IMR-90 (cell line): ENCODE results near the gene ADGRF1. TPM values are rescaled to one million over a fixed set of nuclear protein-coding genes. Genes with fewer than 3 reads are reported as not detected.

Experiments used
- ATAC-seq: fragments of 200-7000 bp; cut with Tn5 transposase; 2 replicates; pipeline ENCODE4 v1.9.1; 2020; ENCODE audit warnings: low read depth, mild to moderate bottlenecking, moderate library complexity
- BruUV-seq: library from RNA; stranded (reverse); fragments of 400-500 nt; replicated peaks from 2 replicates; lab custom pipeline; 2021; lab: Mats Ljungman, UMichigan
- CTCF ChIA-PET: fragments of 300-600 bp; formaldehyde crosslinking; extraction: SDS; loops from one replicate; lab custom pipeline; 2021; ENCODE audit warnings: antibody characterized with exemption; lab: Yijun Ruan, JAX
- POLR2A ChIA-PET: fragments of 300-600 bp; sonication (Branson Sonifier 250); formaldehyde crosslinking; loops from one replicate; lab custom pipeline; 2022; ENCODE audit warnings: antibody characterized with exemption; ENCODE audit not compliant: unreplicated experiment; lab: Charles Lee
- DNase-seq: peaks from one replicate; pipeline ENCODE4 v3.0.0; 2013
- H2AFZ ChIP-seq: replicated peaks from 2 replicates; pipeline ENCODE3; 2013; ENCODE audit warnings: low read length, mild to moderate bottlenecking; ENCODE audit not compliant: poor library complexity
- H2AK5ac ChIP-seq: 2 replicates; pipeline ENCODE4 v1.6.1; 2013; ENCODE audit warnings: low read depth, low read length, inconsistent platforms
- H2AK9ac ChIP-seq: replicated peaks from 2 replicates; pipeline ENCODE3; 2013; ENCODE audit warnings: mild to moderate bottlenecking, low read depth, low read length, moderate library complexity; ENCODE audit not compliant: poor library complexity
- H2BK120ac ChIP-seq: 2 replicates; pipeline ENCODE4 v1.6.1; 2013; ENCODE audit warnings: low read depth, low read length, inconsistent platforms
- H2BK15ac ChIP-seq: 3 replicates; pipeline ENCODE4 v1.6.1; 2013; ENCODE audit warnings: low read depth, low read length, inconsistent platforms
- H2BK20ac ChIP-seq: 2 replicates; pipeline ENCODE4 v1.6.1; 2013; ENCODE audit warnings: low read depth, mild to moderate bottlenecking, inconsistent platforms, low read length, moderate library complexity
- H2BK5ac ChIP-seq: 2 replicates; pipeline ENCODE4 v1.6.1; 2013; ENCODE audit warnings: mild to moderate bottlenecking, low read depth, low read length, inconsistent platforms; ENCODE audit not compliant: poor library complexity, severe bottlenecking
- H3K14ac ChIP-seq: replicated peaks from 2 replicates; pipeline ENCODE4 v1.6.1; 2013; ENCODE audit warnings: low read depth, low read length, inconsistent platforms
- H3K18ac ChIP-seq: 2 replicates; pipeline ENCODE4 v1.6.1; 2013; ENCODE audit warnings: low read depth, low read length, control low read depth
- H3K23ac ChIP-seq: 2 replicates; pipeline ENCODE4 v1.6.1; 2013; ENCODE audit warnings: low read depth, low read length, inconsistent platforms
- H3K27ac ChIP-seq: 2 replicates; pipeline ENCODE4 v1.5.1; 2013; ENCODE audit warnings: mild to moderate bottlenecking, control low read depth, low read length; ENCODE audit not compliant: insufficient read depth
- H3K27me3 ChIP-seq: 2 replicates; pipeline ENCODE4 v1.6.1; 2013; ENCODE audit warnings: low read length; ENCODE audit not compliant: control insufficient read depth, insufficient read depth
- H3K36me3 ChIP-seq: 2 replicates; pipeline ENCODE4 v1.6.1; 2013; ENCODE audit warnings: low read length, mixed read lengths; ENCODE audit not compliant: control insufficient read depth, insufficient read depth
- H3K4ac ChIP-seq: 2 replicates; pipeline ENCODE4 v1.6.1; 2013; ENCODE audit warnings: low read depth, low read length, inconsistent platforms
- H3K4me1 ChIP-seq: 2 replicates; pipeline ENCODE4 v1.6.1; 2013; ENCODE audit warnings: low read length, mixed read lengths; ENCODE audit not compliant: control insufficient read depth, insufficient read depth
- H3K4me2 ChIP-seq: 2 replicates; pipeline ENCODE4 v1.6.1; 2013; ENCODE audit warnings: low read depth, mild to moderate bottlenecking, control low read depth, low read length, moderate library complexity
- H3K4me3 ChIP-seq: 2 replicates; pipeline ENCODE4 v1.5.1; 2013; ENCODE audit warnings: low read depth, mild to moderate bottlenecking, control low read depth, low read length, moderate library complexity; ENCODE audit not compliant: insufficient read depth
- H3K56ac ChIP-seq: 2 replicates; pipeline ENCODE4 v1.6.1; 2013; ENCODE audit warnings: low read length, inconsistent platforms; ENCODE audit not compliant: insufficient read depth; ENCODE audit errors: extremely low read depth
- H3K79me1 ChIP-seq, 2 experiments: 2 replicates each; pipeline ENCODE4 v1.6.1; 2013; ENCODE audit warnings: low read length in 2 of 2, inconsistent platforms in 1 of 2, low read depth in 1 of 2
- H3K9ac ChIP-seq: 2 replicates; pipeline ENCODE4 v1.6.1; 2013; ENCODE audit warnings: low read depth, low read length, control low read depth
- H3K9me1 ChIP-seq: 2 replicates; pipeline ENCODE4 v1.6.1; 2013; ENCODE audit warnings: low read length, inconsistent platforms; ENCODE audit not compliant: insufficient read depth
- H3K9me3 ChIP-seq: 2 replicates; pipeline ENCODE4 v1.6.1; 2013; ENCODE audit warnings: low read length; ENCODE audit not compliant: control insufficient read depth, insufficient read depth
- H4K20me1 ChIP-seq: 2 replicates; pipeline ENCODE4 v1.6.1; 2013; ENCODE audit warnings: low read length, inconsistent platforms; ENCODE audit not compliant: insufficient read depth
- H4K5ac ChIP-seq: 2 replicates; pipeline ENCODE4 v1.6.1; 2013; ENCODE audit warnings: mild to moderate bottlenecking, low read depth, low read length, control low read depth
- H4K8ac ChIP-seq, 2 experiments: 2 replicates each; pipeline ENCODE4 v1.6.1; 2013; ENCODE audit warnings: low read depth in 2 of 2, low read length in 2 of 2, control low read depth in 1 of 2, inconsistent platforms in 1 of 2
- H4K91ac ChIP-seq: 2 replicates; pipeline ENCODE4 v1.6.1; 2013; ENCODE audit warnings: low read depth, low read length, inconsistent platforms; ENCODE audit not compliant: insufficient read depth
- BHLHE40 ChIP-seq: fragments of 150-350 bp; IDR thresholded peaks from 2 replicates; pipeline ENCODE4 v1.6.1; 2016; ENCODE audit warnings: mild to moderate bottlenecking, low read depth, low read length
- CHD1 ChIP-seq: IDR thresholded peaks from 2 replicates; pipeline ENCODE4 v1.6.1; 2012; ENCODE audit warnings: low read depth, low read length, improper control_type of control experiment
- ELK1 ChIP-seq: fragments of 150-350 bp; IDR thresholded peaks from 2 replicates; pipeline ENCODE4 v1.6.1; 2016; ENCODE audit warnings: low read depth, mild to moderate bottlenecking, low read length, moderate library complexity, borderline replicate concordance
- FOS ChIP-seq: fragments of 150-350 bp; IDR thresholded peaks from 2 replicates; pipeline ENCODE4 v1.6.1; 2016; ENCODE audit warnings: low read depth, low read length
- NFE2L2 ChIP-seq: fragments of 150-350 bp; IDR thresholded peaks from 2 replicates; pipeline ENCODE4 v1.6.1; 2016; ENCODE audit warnings: low read depth, mild to moderate bottlenecking, low read length
- POLR2A ChIP-seq: IDR thresholded peaks from 2 replicates; pipeline ENCODE4 v1.6.1; 2012; ENCODE audit warnings: mild to moderate bottlenecking, low read depth, low read length
- RCOR1 ChIP-seq: IDR thresholded peaks from 2 replicates; pipeline ENCODE4 v1.6.1; 2012; ENCODE audit warnings: mild to moderate bottlenecking, low read length, improper control_type of control experiment; ENCODE audit not compliant: insufficient replicate concordance
- RFX5 ChIP-seq: IDR thresholded peaks from 2 replicates; pipeline ENCODE4 v1.8.0; 2012; ENCODE audit warnings: low read depth, mild to moderate bottlenecking, low read length, moderate library complexity
- SMC3 ChIP-seq: fragments of 150-350 bp; IDR thresholded peaks from 2 replicates; pipeline ENCODE4 v1.6.1; 2016; ENCODE audit warnings: low read depth, mild to moderate bottlenecking, antibody characterized with exemption, low read length, moderate library complexity
- WGBS, 2 experiments: methylation state at CpG; one replicate each; pipeline versions ENCODE4 v1.1.5 to v1.1.7; 2013; ENCODE audit warnings: missing lambda C conversion rate in 2 of 2; ENCODE audit not compliant: insufficient read length in 1 of 2; ENCODE audit errors: extremely low coverage in 2 of 2; 5-methylcytosine and 5-hydroxymethylcytosine counted together
- dilution Hi-C: fragments of 300-500 bp; cut with HindIII; formaldehyde crosslinking; loops from one replicate; pipeline ENCODE4 v1.14.3; 2018; ENCODE audit warnings: low sequenced_read_pairs; ENCODE audit not compliant: unreplicated experiment
- in situ Hi-C: fragments of 300-500 bp; cut with MboI; formaldehyde crosslinking; loops from 3 replicates; pipeline ENCODE4 v1.14.3; 2019; ENCODE audit warnings: low sequenced_read_pairs, inconsistent platforms, mixed read lengths
- intact Hi-C: fragments of 100-400 bp; cut with micrococcal nuclease; formaldehyde crosslinking; loops from 2 replicates; pipeline ENCODE4 v1.10.0; 2022
- polyA plus RNA-seq, 3 experiments: library from polyadenylated mRNA; depleted of rRNA; stranded (reverse); fragments of >200 nt; gene quantifications; 2 replicates each; pipeline ENCODE4 v1.2.3, GENCODE V29; 2012; ENCODE audit warnings: low replicate concordance in 1 of 3
- total RNA-seq: library from RNA; depleted of rRNA; stranded (reverse); fragments of >200 nt; gene quantifications from 2 replicates; pipeline ENCODE4 v1.2.3, GENCODE V29; 2012
- TF ChIP-seq, protein P1 (sequence below): fragments of 150-350 bp; IDR thresholded peaks from 2 replicates; pipeline ENCODE4 v1.6.1; 2017; ENCODE audit warnings: mild to moderate bottlenecking, antibody characterized with exemption, low read length, low read depth

The ADGRF1 gene
- total and polyA plus RNA-seq, 2 of the 4 experiments (the other 2 are of a cell fraction) = not detected

DNA sequence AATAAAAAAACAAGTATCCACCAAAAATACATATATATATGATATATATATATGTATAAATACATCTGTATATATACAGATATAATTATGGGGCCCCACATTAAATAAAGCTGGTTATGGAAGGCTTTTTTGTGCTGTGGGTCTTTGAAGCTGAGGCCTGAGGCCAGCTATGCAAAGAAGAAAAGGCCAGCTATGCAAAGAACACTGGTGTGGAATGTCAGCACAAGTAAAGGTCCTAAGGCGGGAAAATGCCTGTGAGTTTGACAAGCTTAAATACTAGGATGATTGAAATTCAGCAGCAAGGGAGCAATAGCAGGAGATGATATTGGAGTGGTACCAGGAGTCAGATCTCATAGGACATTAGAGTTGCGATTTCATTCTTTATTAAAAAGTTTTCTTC, 25.2 kb downstream of the ADGRF1 start:
- H3K79me1 ChIP-seq = no peaks in the 10 kb centered on the region
- no peak for TF ChIP-seq NFE2L2
- no peak for TF ChIP-seq BHLHE40
- TF ChIP-seq, protein P1, sequence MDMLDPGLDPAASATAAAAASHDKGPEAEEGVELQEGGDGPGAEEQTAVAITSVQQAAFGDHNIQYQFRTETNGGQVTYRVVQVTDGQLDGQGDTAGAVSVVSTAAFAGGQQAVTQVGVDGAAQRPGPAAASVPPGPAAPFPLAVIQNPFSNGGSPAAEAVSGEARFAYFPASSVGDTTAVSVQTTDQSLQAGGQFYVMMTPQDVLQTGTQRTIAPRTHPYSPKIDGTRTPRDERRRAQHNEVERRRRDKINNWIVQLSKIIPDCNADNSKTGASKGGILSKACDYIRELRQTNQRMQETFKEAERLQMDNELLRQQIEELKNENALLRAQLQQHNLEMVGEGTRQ = no peak
- TF ChIP-seq CHD1 = no peak
- no peak for TF ChIP-seq RCOR1
- no peak for TF ChIP-seq RFX5
- no peak for TF ChIP-seq ELK1
- no peak for TF ChIP-seq FOS
- no peak for TF ChIP-seq POLR2A
- no peak for TF ChIP-seq SMC3
- ChIA-PET POLR2A (no interaction called here), CTCF (no interaction called here)
- H3K9ac ChIP-seq = no peak overlapping the region
- H2BK15ac ChIP-seq = no peak overlapping the region
- WGBS, 2 experiments = no CpG with 5 or more reads among the region's 2 CpGs
- H3K14ac ChIP-seq = no peak overlapping the region
- no peak overlapping the region for H3K4me3 ChIP-seq
- H3K56ac ChIP-seq = no peak overlapping the region
- H3K9me1 ChIP-seq = no peaks in the 10 kb centered on the region; the same call in 1 of the 2 replicates
- no peak overlapping the region for H3K18ac ChIP-seq
- no peak overlapping the region for H3K27ac ChIP-seq
- H3K4me1 ChIP-seq = no peaks in the 10 kb centered on the region
- no peak overlapping the region for H3K4me2 ChIP-seq
- no peaks in the 10 kb centered on the region for H3K27me3 ChIP-seq
- dilution Hi-C loops (no loop called here), intact Hi-C loops (no loop called here), in situ Hi-C loops (no loop called here)
- no peak overlapping the region for H4K8ac ChIP-seq
- no peak overlapping the region for H3K4ac ChIP-seq
- no peak overlapping the region for H4K5ac ChIP-seq
- no peak overlapping the region for H2BK120ac ChIP-seq
- H2BK5ac ChIP-seq = no peak overlapping the region
- BruUV-seq = no TSS peak
- H4K91ac ChIP-seq = no peak overlapping the region
- H3K36me3 ChIP-seq = no peaks in the 10 kb centered on the region
- H3K23ac ChIP-seq = no peak overlapping the region
- no peak overlapping the region for H2AFZ ChIP-seq
- H2AK9ac ChIP-seq = no peak overlapping the region
- no peaks in the 10 kb centered on the region for H4K20me1 ChIP-seq
- ATAC-seq (no peak), DNase-seq (no peak)
- H3K9me3 ChIP-seq = no peaks in the 10 kb centered on the region
- no peak overlapping the region for H2BK20ac ChIP-seq
- no peak overlapping the region for H2AK5ac ChIP-seq
